Ishikawa (cell line): ENCODE measurements around the gene MAP3K9.

Experiments
- CEBPB ChIP-seq: IDR thresholded peaks from 2 replicates; pipeline ENCODE4 v1.6.1; 2012
- EP300 ChIP-seq: IDR thresholded peaks from 2 replicates; pipeline ENCODE4 v1.6.1; 2012; ENCODE audit warnings: borderline replicate concordance
- NFIC ChIP-seq: IDR thresholded peaks from 2 replicates; pipeline ENCODE4 v1.6.1; 2012
- TAF1 ChIP-seq: IDR thresholded peaks from 2 replicates; pipeline ENCODE4 v1.6.1; 2012; ENCODE audit warnings: low read depth, mild to moderate bottlenecking

GRCh38 chr14:70759398-70759797, 49.9 kb downstream of the MAP3K9 start:
- TF ChIP-seq TAF1 (no peak), EP300 (no peak), CEBPB (no peak), NFIC (no peak)
